HepG2 (cell line): ENCODE results near the gene DHH. TPM values are rescaled to one million over a fixed set of nuclear protein-coding genes. Genes with fewer than 3 reads are reported as not detected.

ENCODE experiments used
- ATAC-seq: fragments of 200-7000 bp; cut with Tn5 transposase; 3 replicates; pipeline ENCODE4 v1.9.1; 2020; ENCODE audit warnings: mild to moderate bottlenecking, moderate library complexity
- BruUV-seq: library from RNA; stranded (reverse); fragments of 400-500 nt; replicated peaks from 2 replicates; lab custom pipeline; 2021; lab: Mats Ljungman, UMichigan
- CTCF ChIA-PET: fragments of 300-600 bp; formaldehyde crosslinking; extraction: SDS; loops from one replicate; lab custom pipeline; 2021; ENCODE audit warnings: low total read pairs, inconsistent platforms, low intra/inter-chr PET ratio; lab: Yijun Ruan, JAX
- POLR2A ChIA-PET: fragments of 350-600 bp; sonication (Branson Sonifier 250); formaldehyde crosslinking; loops from one replicate; lab custom pipeline; 2020; ENCODE audit warnings: antibody characterized with exemption, inconsistent platforms; lab: Yijun Ruan, JAX
- DNase-seq: peaks from one replicate; pipeline ENCODE4 v3.0.0-alpha.2; 2015; ENCODE audit warnings: low spot score
- FAIRE-seq: peaks from 3 replicates; lab custom pipeline; 2011; peaks lifted over from hg19 to GRCh38; lab: Jason Lieb, UNC
- H2AFZ ChIP-seq: one replicate; pipeline ENCODE4 v1.6.1; 2011; ENCODE audit warnings: low read length, inconsistent platforms
- H3K27ac ChIP-seq: fragments of 300-600 bp; 3 replicates; pipeline ENCODE4 v1.8.0; 2011; ENCODE audit warnings: mixed run types, mild to moderate bottlenecking, mixed read lengths, low read length, inconsistent platforms; ENCODE audit not compliant: insufficient read depth; ENCODE audit errors: extremely low read length
- H3K27me3 ChIP-seq, 2 experiments: fragments of 200-600 bp in 1 of 2; 2 replicates in 1 of 2; 3 replicates in 1 of 2; pipeline versions ENCODE4 v1.6.0 to v1.8.0; 2011; ENCODE audit warnings: low read length in 2 of 2, mild to moderate bottlenecking in 2 of 2, moderate library complexity in 2 of 2, inconsistent platforms in 1 of 2; ENCODE audit not compliant: insufficient read depth in 2 of 2, control insufficient read depth in 1 of 2
- H3K36me3 ChIP-seq, 2 experiments: fragments of 200-600 bp in 1 of 2; replicated peaks in 1 of 2; 2 replicates in 1 of 2; 3 replicates in 1 of 2; pipeline versions ENCODE4 v1.5.1 to v1.8.0; 2011; ENCODE audit warnings: low read length in 2 of 2, inconsistent platforms in 1 of 2; ENCODE audit not compliant: insufficient read depth in 2 of 2, control insufficient read depth in 1 of 2
- H3K4me1 ChIP-seq: 2 replicates; pipeline ENCODE4 v1.5.1; 2012; ENCODE audit warnings: low read length, inconsistent platforms; ENCODE audit not compliant: insufficient read depth
- H3K4me2 ChIP-seq: 2 replicates; pipeline ENCODE4 v1.6.0; 2011; ENCODE audit warnings: low read depth, low read length, inconsistent platforms
- H3K4me3 ChIP-seq, 3 experiments: fragments of 200-600 bp in 1 of 3; sonication (generic), shearing (Covaris generic) in 1 of 3; replicated peaks in 1 of 3; 2 replicates each; pipeline ENCODE4 v1.5.1; 2011 to 2016; ENCODE audit warnings: low read length in 3 of 3, inconsistent platforms in 2 of 3, low read depth in 2 of 3, mild to moderate bottlenecking in 2 of 3, control low read depth in 1 of 3, mixed read lengths in 1 of 3; ENCODE audit not compliant: insufficient read depth in 1 of 3
- H3K79me2 ChIP-seq: one replicate; pipeline ENCODE4 v1.6.1; 2011; ENCODE audit warnings: low read length, inconsistent platforms; ENCODE audit not compliant: insufficient read depth
- H3K9ac ChIP-seq: 2 replicates; pipeline ENCODE4 v1.6.0; 2011; ENCODE audit warnings: mild to moderate bottlenecking, low read depth, low read length, inconsistent platforms; ENCODE audit not compliant: insufficient read depth
- H3K9me3 ChIP-seq: 2 replicates; pipeline ENCODE4 v1.5.1; 2012; ENCODE audit warnings: mild to moderate bottlenecking, low read length
- H4K20me1 ChIP-seq: 2 replicates; pipeline ENCODE4 v1.6.0; 2011; ENCODE audit warnings: inconsistent platforms, mild to moderate bottlenecking, low read length, moderate library complexity; ENCODE audit not compliant: insufficient read depth
- MYC ChIP-seq: sonication (generic); formaldehyde crosslinking; IDR thresholded peaks from 2 replicates; pipeline ENCODE4 v1.9.0; 2021; ENCODE audit warnings: missing genetic modification reagents, borderline replicate concordance
- PBX3 ChIP-seq: sonication (generic); formaldehyde crosslinking; IDR thresholded peaks from 2 replicates; pipeline ENCODE4 v1.8.1; 2023; ENCODE audit warnings: missing genetic modification reagents, inconsistent platforms, borderline replicate concordance
- PCBP1 ChIP-seq: fragments of 200-400 bp; formaldehyde crosslinking; IDR thresholded peaks from 2 replicates; pipeline ENCODE4 v1.6.1; 2017; ENCODE audit warnings: mild to moderate bottlenecking, low read depth, low read length, borderline replicate concordance
- POLR2A ChIP-seq, 2 experiments: IDR thresholded peaks; 2 replicates each; pipeline ENCODE4 v1.6.1; 2011; ENCODE audit warnings: low read depth in 2 of 2, low read length in 2 of 2, mild to moderate bottlenecking in 1 of 2, moderate library complexity in 1 of 2; ENCODE audit not compliant: insufficient read depth in 1 of 2
- SAFB2 ChIP-seq: sonication (generic); formaldehyde crosslinking; IDR thresholded peaks from 2 replicates; pipeline ENCODE4 v1.5.1; 2020; ENCODE audit warnings: missing genetic modification reagents, low read depth, mild to moderate bottlenecking, borderline replicate concordance
- ZNF143 ChIP-seq: sonication (generic); formaldehyde crosslinking; IDR thresholded peaks from 2 replicates; pipeline ENCODE4 v1.4.0; 2020; ENCODE audit warnings: missing genetic modification reagents
- ZNF160 ChIP-seq: sonication (generic); formaldehyde crosslinking; IDR thresholded peaks from 2 replicates; pipeline ENCODE4 v1.8.0; 2022; ENCODE audit warnings: mild to moderate bottlenecking, inconsistent platforms, missing genetic modification reagents
- ZNF24 ChIP-seq: fragments of 450-650 bp; IDR thresholded peaks from 2 replicates; pipeline ENCODE4 v1.6.1; 2017; ENCODE audit warnings: antibody characterized with exemption, mild to moderate bottlenecking
- ZNF382 ChIP-seq: sonication (generic); formaldehyde crosslinking; IDR thresholded peaks from 2 replicates; pipeline ENCODE4 v1.5.0; 2020; ENCODE audit warnings: missing genetic modification reagents, mild to moderate bottlenecking, borderline replicate concordance
- ZSCAN31 ChIP-seq: sonication (generic); formaldehyde crosslinking; IDR thresholded peaks from 2 replicates; pipeline ENCODE4 v1.5.0; 2020; ENCODE audit warnings: low read depth, mild to moderate bottlenecking, missing genetic modification reagents
- WGBS: methylation state at CpG from one replicate; pipeline ENCODE4 v1.1.6; 2017; ENCODE audit warnings: low lambda C conversion rate; 5-methylcytosine and 5-hydroxymethylcytosine counted together
- in situ Hi-C: cut with HindIII; loops from 2 replicates; pipeline ENCODE4 v1.10.0; 2017; ENCODE audit warnings: low pct_unique_long_range_greater_than_20kb; ENCODE audit not compliant: extremely low pct_ligation_motif_present
- intact Hi-C: fragments of 100-400 bp; cut with micrococcal nuclease; formaldehyde crosslinking; loops from one replicate; pipeline ENCODE4 v1.10.0; 2022; ENCODE audit not compliant: unreplicated experiment
- polyA plus RNA-seq, 8 experiments: library from polyadenylated mRNA; depleted of rRNA in 3 of 8; stranded (reverse) in 7 of 8; unstranded in 1 of 8; fragments of >200 nt; fragmentation: Illumina TruSeq in 4 of 8; extraction: Trizol in 4 of 8; gene quantifications; 2 replicates each; pipeline versions ENCODE4 v1.2.1 to v1.2.3, GENCODE V29; 2011 to 2016; ENCODE audit warnings: low read depth in 4 of 8, missing spikeins in 1 of 8, mixed read lengths in 1 of 8; ENCODE audit not compliant: insufficient read depth in 1 of 8
- total RNA-seq, 5 experiments: library from RNA; depleted of rRNA; stranded (reverse); fragments of >200 nt; fragmentation: Illumina TruSeq; extraction: Trizol; gene quantifications; 2 replicates each; pipeline ENCODE4 v1.2.3, GENCODE V29; 2016; ENCODE audit warnings: low read depth in 1 of 5

Gene DHH
- total and polyA plus RNA-seq, 2 of the 13 experiments (the other 11 are each of a cell fraction or from before 2014, with no cell fraction given): not detected

GRCh38 chr12:49144384-49144783, 49.8 kb upstream of the DHH start:
- no peak overlapping the region for H3K9ac ChIP-seq
- no peak overlapping the region for H3K4me2 ChIP-seq
- no peaks in the 10 kb centered on the region for H3K4me1 ChIP-seq
- H3K27ac ChIP-seq: no peak overlapping the region
- no peaks in the 10 kb centered on the region for H3K9me3 ChIP-seq
- H2AFZ ChIP-seq: no peak overlapping the region
- POLR2A ChIA-PET: no interaction called here
- in situ Hi-C loops: no loop called here
- TF ChIP-seq ZNF160 (CRISPR knock-in tag) (no peak), ZSCAN31 (no peak), SAFB2 (CRISPR knock-in tag) (no peak), ZNF24 (no peak), POLR2A (IDR thresholded peaks at IDR 0.05; ENCODE audit: insufficient read depth in 1 of 2, low read depth in 2 of 2, low read length in 2 of 2) (no peak), ZNF143 (CRISPR knock-in tag) (no peak), PCBP1 (no peak), MYC (CRISPR knock-in tag) (no peak)
- TF ChIP-seq, all 625 proteins: peak for 0
- intact Hi-C loops: no loop called here
- CTCF ChIA-PET: no interaction called here
- BruUV-seq: no TSS peak
- 92% methylated on average over 2 of the region's 2 CpGs for WGBS
- Histone ChIP-seq H3K27me3 (no peaks in the 10 kb centered on the region), H4K20me1 (no peaks in the 10 kb centered on the region), H3K4me3 (no peak overlapping the region), H3K36me3 (no peaks in the 10 kb centered on the region), H3K79me2 (no peaks in the 10 kb centered on the region)
- DNase-seq (no peak), FAIRE-seq (no peak), ATAC-seq (no peak)

GRCh38 chr12:49138999-49139398, 44.4 kb upstream of the DHH start:
- whole genome bisulfite sequencing: 86% methylated on average over 2 of the region's 2 CpGs
- Histone ChIP-seq H3K9me3 (no peaks in the 10 kb centered on the region), H3K27me3 (no peaks in the 10 kb centered on the region), H3K79me2 (no peaks in the 10 kb centered on the region), H3K27ac (no peak overlapping the region), H3K4me1 (peaks cover 2% of the 10 kb centered on the region; the same call in 1 of the 2 replicates), H3K36me3 (no peaks in the 10 kb centered on the region), H3K4me3 (no peak overlapping the region), H3K4me2 (no peak overlapping the region), H3K9ac (no peak overlapping the region), H2AFZ (no peak overlapping the region), H4K20me1 (no peaks in the 10 kb centered on the region)
- FAIRE-seq (no peak), ATAC-seq (no peak), DNase-seq (no peak)
- ChIA-PET POLR2A (interaction anchor here (4.8 kb wide), 1 partner anchor 8 kb away, joined by 17 read pairs; the partner anchor contains the start of gene TUBA1B), CTCF (no interaction called here)
- no TSS peak for BruUV-seq
- intact Hi-C loops (no loop called here), in situ Hi-C loops (no loop called here)
- no peak for TF ChIP-seq PBX3 (CRISPR knock-in tag)
- TF ChIP-seq ZNF382 (CRISPR knock-in tag): no peak
